ENCODE results near the gene GDF7. TPM values are rescaled to one million over a fixed set of nuclear protein-coding genes. Genes with fewer than 3 reads are reported as not detected.
A peak's percentile ranks its signal among the peaks of the same experiment; 100 is the strongest.

Gene GDF7
- total and polyA plus RNA-seq, 5 donors from 2014 or later, result 0.12 to 0.18 (median 0.14) TPM

GRCh38 chr2:20662308-20662937, 4.5 kb upstream of the GDF7 start:
- H3K27me3 Mint-ChIP-seq, result peaks cover 81% of the 10 kb centered on the region
- peaks cover 0 to 14% (median 5%) of the 10 kb centered on the region in 4 donors for H3K4me1 Mint-ChIP-seq
- no peaks in the 10 kb centered on the region for H3K36me3 ChIP-seq (ENCODE audit: control insufficient read depth, insufficient read depth, low read length)
- H3K4me3 Mint-ChIP-seq, result no peak overlapping the region
- ATAC-seq (ENCODE audit: low read depth in 2 of 2) (no peak), DNase-seq (no peak)
- no peak overlapping the region for H3K4me3 ChIP-seq (ENCODE audit: low read depth, low read length)
- H3K9me3 ChIP-seq (ENCODE audit: control insufficient read depth in 2 of 2, low read length in 2 of 2), result no peaks in the 10 kb centered on the region
- peaks cover 18% of the 10 kb centered on the region for H3K27me3 ChIP-seq (ENCODE audit: control insufficient read depth, insufficient read depth, low read length)
- H3K9me3 Mint-ChIP-seq, result peaks cover 0 to 4% (median 0%) of the 10 kb centered on the region in 7 donors
- no peak overlapping the region for H3K27ac Mint-ChIP-seq
- no peaks in the 10 kb centered on the region for H3K36me3 Mint-ChIP-seq
- H3K27ac ChIP-seq (ENCODE audit: insufficient read depth, low read length, poor library complexity, severe bottlenecking), result no peak overlapping the region
- H3K4me1 ChIP-seq (ENCODE audit: control insufficient read depth, insufficient read depth, low read length, poor library complexity, severe bottlenecking), result peaks cover 23% of the 10 kb centered on the region

- no peak overlapping the region for H3K4me3 ChIP-seq (ENCODE audit: low read depth, low read length)
- Mint-ChIP-seq H3K36me3 (no peaks in the 10 kb centered on the region), H3K27me3 (peaks cover 80% of the 10 kb centered on the region), H3K4me1 (peaks cover 0 to 22% (median 5%) of the 10 kb centered on the region in 4 donors), H3K9me3 (peaks cover 0 to 4% (median 0%) of the 10 kb centered on the region in 7 donors), H3K4me3 (peak overlapping the region in 1 of 4 donors; percentile 44), H3K27ac (no peak overlapping the region)
- H3K27me3 ChIP-seq (ENCODE audit: control insufficient read depth, insufficient read depth, low read length), result peaks cover 19% of the 10 kb centered on the region
- no peak for DNase-seq
- no peak for ATAC-seq (ENCODE audit: low read depth in 2 of 2)
- no peaks in the 10 kb centered on the region for H3K9me3 ChIP-seq (ENCODE audit: control insufficient read depth in 2 of 2, low read length in 2 of 2)
- no peak overlapping the region for H3K27ac ChIP-seq (ENCODE audit: insufficient read depth, low read length, poor library complexity, severe bottlenecking)
- peaks cover 26% of the 10 kb centered on the region for H3K4me1 ChIP-seq (ENCODE audit: control insufficient read depth, insufficient read depth, low read length, poor library complexity, severe bottlenecking)
- H3K36me3 ChIP-seq (ENCODE audit: control insufficient read depth, insufficient read depth, low read length), result no peaks in the 10 kb centered on the region
Observed at GRCh38 chr2:20663196-20664070, 3.5 kb upstream of the GDF7 start.

GRCh38 chr2:20664071-20664390, 2.9 kb upstream of the GDF7 start:
- H3K4me3 Mint-ChIP-seq, result peak overlapping the region in 1 of 4 donors; percentile 44

GRCh38 chr2:20664431-20665242, 2.3 kb upstream of the GDF7 start:
- H3K9me3 Mint-ChIP-seq, result peaks cover 0 to 4% (median 0%) of the 10 kb centered on the region in 7 donors
- DNase-seq, result no peak

More at GRCh38 chr2:20664071-20664390, 2.9 kb upstream of the GDF7 start:
- peaks cover 24% of the 10 kb centered on the region for H3K27me3 ChIP-seq (ENCODE audit: control insufficient read depth, insufficient read depth, low read length)
- DNase-seq, result no peak
- ATAC-seq (ENCODE audit: low read depth in 2 of 2), result no peak
- Mint-ChIP-seq H3K27me3 (peaks cover 81% of the 10 kb centered on the region), H3K27ac (no peak overlapping the region), H3K36me3 (no peaks in the 10 kb centered on the region), H3K9me3 (peaks cover 0 to 4% (median 0%) of the 10 kb centered on the region in 7 donors), H3K4me1 (peaks cover 0 to 22% (median 5%) of the 10 kb centered on the region in 4 donors)
- H3K36me3 ChIP-seq (ENCODE audit: control insufficient read depth, insufficient read depth, low read length), result no peaks in the 10 kb centered on the region
- no peaks in the 10 kb centered on the region for H3K9me3 ChIP-seq (ENCODE audit: control insufficient read depth in 2 of 2, low read length in 2 of 2)
- H3K27ac ChIP-seq (ENCODE audit: insufficient read depth, low read length, poor library complexity, severe bottlenecking), result no peak overlapping the region
- H3K4me3 ChIP-seq (ENCODE audit: low read depth, low read length), result no peak overlapping the region
- H3K4me1 ChIP-seq (ENCODE audit: control insufficient read depth, insufficient read depth, low read length, poor library complexity, severe bottlenecking), result peaks cover 26% of the 10 kb centered on the region

GRCh38 chr2:20665243-20666004, 1.5 kb upstream of the GDF7 start:
- Histone ChIP-seq H3K27me3 (ENCODE audit: control insufficient read depth, insufficient read depth, low read length) (peaks cover 28% of the 10 kb centered on the region), H3K27ac (ENCODE audit: insufficient read depth, low read length, poor library complexity, severe bottlenecking) (no peak overlapping the region), H3K4me3 (ENCODE audit: low read depth, low read length) (no peak overlapping the region), H3K9me3 (ENCODE audit: control insufficient read depth in 2 of 2, low read length in 2 of 2) (no peaks in the 10 kb centered on the region), H3K36me3 (ENCODE audit: control insufficient read depth, insufficient read depth, low read length) (no peaks in the 10 kb centered on the region), H3K4me1 (ENCODE audit: control insufficient read depth, insufficient read depth, low read length, poor library complexity, severe bottlenecking) (peaks cover 26% of the 10 kb centered on the region)
- peak overlapping the region; percentile 32 to 74 (median 70) for H3K4me3 Mint-ChIP-seq
- ATAC-seq (ENCODE audit: low read depth in 2 of 2), result no peak
- no peaks in the 10 kb centered on the region for H3K36me3 Mint-ChIP-seq
- peaks cover 0 to 30% (median 5%) of the 10 kb centered on the region in 4 donors for H3K4me1 Mint-ChIP-seq
- H3K9me3 Mint-ChIP-seq, result peaks cover 0 to 4% (median 0%) of the 10 kb centered on the region in 7 donors
- no peak overlapping the region for H3K27ac Mint-ChIP-seq
- no peak for DNase-seq
- peaks cover 86% of the 10 kb centered on the region for H3K27me3 Mint-ChIP-seq

More at GRCh38 chr2:20664431-20665242, 2.3 kb upstream of the GDF7 start:
- H3K4me3 ChIP-seq (ENCODE audit: low read depth, low read length), result no peak overlapping the region
- H3K4me1 Mint-ChIP-seq, result peaks cover 0 to 26% (median 5%) of the 10 kb centered on the region in 4 donors
- H3K36me3 Mint-ChIP-seq, result no peaks in the 10 kb centered on the region
- H3K27ac Mint-ChIP-seq, result no peak overlapping the region
- H3K36me3 ChIP-seq (ENCODE audit: control insufficient read depth, insufficient read depth, low read length), result no peaks in the 10 kb centered on the region
- H3K4me1 ChIP-seq (ENCODE audit: control insufficient read depth, insufficient read depth, low read length, poor library complexity, severe bottlenecking), result peaks cover 26% of the 10 kb centered on the region
- H3K27me3 ChIP-seq (ENCODE audit: control insufficient read depth, insufficient read depth, low read length), result peaks cover 28% of the 10 kb centered on the region
- no peak overlapping the region for H3K27ac ChIP-seq (ENCODE audit: insufficient read depth, low read length, poor library complexity, severe bottlenecking)
- H3K9me3 ChIP-seq (ENCODE audit: control insufficient read depth in 2 of 2, low read length in 2 of 2), result no peaks in the 10 kb centered on the region
- H3K4me3 Mint-ChIP-seq, result peak overlapping the region in 2 of 4 donors; percentile 20 to 74
- no peak for ATAC-seq (ENCODE audit: low read depth in 2 of 2)
- peaks cover 85% of the 10 kb centered on the region for H3K27me3 Mint-ChIP-seq

- Mint-ChIP-seq H3K4me3 (peak overlapping the region; percentile 69 to 85 (median 78)), H3K27me3 (peaks cover 84% of the 10 kb centered on the region), H3K27ac (no peak overlapping the region), H3K36me3 (no peaks in the 10 kb centered on the region), H3K4me1 (peaks cover 0 to 30% (median 5%) of the 10 kb centered on the region in 4 donors), H3K9me3 (peaks cover 0 to 4% (median 0%) of the 10 kb centered on the region in 7 donors)
- peaks cover 28% of the 10 kb centered on the region for H3K4me1 ChIP-seq (ENCODE audit: control insufficient read depth, insufficient read depth, low read length, poor library complexity, severe bottlenecking)
- ATAC-seq (ENCODE audit: low read depth in 2 of 2) (no peak), DNase-seq (no peak)
- H3K27me3 ChIP-seq (ENCODE audit: control insufficient read depth, insufficient read depth, low read length), result peaks cover 28% of the 10 kb centered on the region
- H3K9me3 ChIP-seq (ENCODE audit: control insufficient read depth in 2 of 2, low read length in 2 of 2), result no peaks in the 10 kb centered on the region
- no peak overlapping the region for H3K27ac ChIP-seq (ENCODE audit: insufficient read depth, low read length, poor library complexity, severe bottlenecking)
- H3K4me3 ChIP-seq (ENCODE audit: low read depth, low read length), result no peak overlapping the region
- H3K36me3 ChIP-seq (ENCODE audit: control insufficient read depth, insufficient read depth, low read length), result no peaks in the 10 kb centered on the region
Observed at GRCh38 chr2:20666005-20666303, 990 bp upstream of the GDF7 start.

- H3K36me3 Mint-ChIP-seq, result no peaks in the 10 kb centered on the region
- Histone ChIP-seq H3K36me3 (ENCODE audit: control insufficient read depth, insufficient read depth, low read length) (no peaks in the 10 kb centered on the region), H3K27me3 (ENCODE audit: control insufficient read depth, insufficient read depth, low read length) (peaks cover 28% of the 10 kb centered on the region), H3K9me3 (ENCODE audit: control insufficient read depth in 2 of 2, low read length in 2 of 2) (no peaks in the 10 kb centered on the region), H3K4me1 (ENCODE audit: control insufficient read depth, insufficient read depth, low read length, poor library complexity, severe bottlenecking) (peaks cover 27% of the 10 kb centered on the region), H3K27ac (ENCODE audit: insufficient read depth, low read length, poor library complexity, severe bottlenecking) (no peak overlapping the region), H3K4me3 (ENCODE audit: low read depth, low read length) (no peak overlapping the region)
- H3K27me3 Mint-ChIP-seq, result peaks cover 84% of the 10 kb centered on the region
- peaks cover 0 to 33% (median 5%) of the 10 kb centered on the region in 4 donors for H3K4me1 Mint-ChIP-seq
- DNase-seq, result no peak
- H3K4me3 Mint-ChIP-seq, result no peak overlapping the region
- ATAC-seq (ENCODE audit: low read depth in 2 of 2), result peak in 1 of 2 donors; percentile 4
- no peak overlapping the region for H3K27ac Mint-ChIP-seq
- H3K9me3 Mint-ChIP-seq, result peaks cover 0 to 8% (median 0%) of the 10 kb centered on the region in 7 donors
Observed at GRCh38 chr2:20667151-20667530, 197 bp downstream of the GDF7 start.
